B cell (primary cell): ENCODE data around the gene NTN1. TPM values are rescaled to one million over a fixed set of nuclear protein-coding genes. Genes with fewer than 3 reads are reported as not detected.
A peak's percentile ranks its signal among the peaks of the same experiment; 100 is the strongest.

ENCODE experiments used
- ATAC-seq: fragments of 200-7000 bp; cut with Tn5 transposase; one replicate; pipeline ENCODE4 v1.10.0; 2021; ENCODE audit warnings: low read depth, mild to moderate bottlenecking, moderate number of reproducible peaks, moderate library complexity
- CTCF ChIA-PET: fragments of 350-600 bp; sonication (Branson Sonifier 250); formaldehyde crosslinking; loops from one replicate; lab custom pipeline; 2021; ENCODE audit warnings: antibody characterized with exemption, inconsistent platforms; lab: Charles Lee
- POLR2A ChIA-PET: fragments of 350-600 bp; sonication (Branson Sonifier 250); formaldehyde crosslinking; loops from one replicate; lab custom pipeline; 2021; ENCODE audit warnings: antibody characterized with exemption; lab: Charles Lee
- DNase-seq: peaks from one replicate; pipeline ENCODE4 v3.0.0; 2013
- H2AFZ ChIP-seq: 2 replicates; pipeline ENCODE4 v1.6.1; 2012; ENCODE audit warnings: mild to moderate bottlenecking, low read depth, low read length; ENCODE audit not compliant: insufficient read depth, poor library complexity, severe bottlenecking
- H3K27ac ChIP-seq, 2 donors: 1 replicate in 1 of 2; 2 replicates in 1 of 2; pipeline ENCODE4 v1.5.1; 2012 to 2013; ENCODE audit warnings: low read length in 2 of 2, mild to moderate bottlenecking in 2 of 2, moderate library complexity in 1 of 2
- H3K27me3 ChIP-seq, 4 experiments: fragments of 200-600 bp in 1 of 4; sonication (generic) in 1 of 4; replicated peaks in 1 of 4; 1 replicate in 2 of 4; 2 replicates in 2 of 4; pipeline versions ENCODE4 v1.6.1 to v1.7.0; 2013 to 2016; ENCODE audit warnings: low read length in 3 of 4, mild to moderate bottlenecking in 2 of 4, mixed read lengths in 1 of 4, moderate library complexity in 1 of 4; ENCODE audit not compliant: insufficient read depth in 4 of 4, control insufficient read depth in 3 of 4; ENCODE audit errors: control extremely low read depth in 1 of 4
- H3K36me3 ChIP-seq, 2 experiments: replicated peaks in 1 of 2; 1 replicate in 1 of 2; 2 replicates in 1 of 2; pipeline versions ENCODE4 v1.6.1 to v1.7.1; 2013; ENCODE audit warnings: low read length in 1 of 2; ENCODE audit not compliant: insufficient read depth in 2 of 2, control insufficient read depth in 1 of 2; ENCODE audit errors: control extremely low read depth in 1 of 2, extremely low read depth in 1 of 2
- H3K4me1 ChIP-seq, 2 donors: fragments of 200-600 bp in 1 of 2; sonication (generic) in 1 of 2; 1 replicate in 1 of 2; 2 replicates in 1 of 2; pipeline versions ENCODE4 v1.5.1 to v1.6.1; 2013 to 2017; ENCODE audit warnings: low read length in 2 of 2; ENCODE audit not compliant: control insufficient read depth in 2 of 2, insufficient read depth in 2 of 2
- H3K4me2 ChIP-seq: replicated peaks from 2 replicates; pipeline ENCODE3; 2012; ENCODE audit warnings: mild to moderate bottlenecking, low read depth, low read length; ENCODE audit not compliant: poor library complexity, severe bottlenecking
- H3K4me3 ChIP-seq, 5 experiments: fragments of 200-600 bp in 1 of 5; sonication (generic) in 1 of 5; 1 replicate in 3 of 5; 2 replicates in 2 of 5; pipeline versions ENCODE4 v1.5.1 to v1.7.0; 2011 to 2016; ENCODE audit warnings: low read length in 4 of 5, mild to moderate bottlenecking in 4 of 5, low read depth in 2 of 5, control low read depth in 1 of 5, moderate library complexity in 1 of 5; ENCODE audit not compliant: insufficient read depth in 1 of 5; ENCODE audit errors: control extremely low read depth in 1 of 5, extremely low read depth in 1 of 5
- H3K79me2 ChIP-seq: fragments of 200-600 bp; sonication (generic); one replicate; pipeline ENCODE4 v1.6.0; 2016; ENCODE audit warnings: low read length; ENCODE audit not compliant: control insufficient read depth, insufficient read depth
- H3K9ac ChIP-seq: fragments of 200-600 bp; sonication (generic); 2 replicates; pipeline ENCODE4 v1.6.1; 2017; ENCODE audit warnings: mild to moderate bottlenecking, low read length, moderate library complexity
- H3K9me3 ChIP-seq, 3 donors: one replicate each; pipeline versions ENCODE4 v1.6.1 to v1.7.1; 2013; ENCODE audit warnings: low read length in 2 of 3; ENCODE audit not compliant: control insufficient read depth in 2 of 3, insufficient read depth in 1 of 3; ENCODE audit errors: control extremely low read depth in 1 of 3
- H4K20me1 ChIP-seq: 2 replicates; pipeline ENCODE4 v1.6.0; 2012; ENCODE audit warnings: mild to moderate bottlenecking, low read length; ENCODE audit not compliant: insufficient read depth, control insufficient read depth, poor library complexity, severe bottlenecking
- H3K27ac Mint-ChIP-seq: one replicate; pipeline ENCODE4 v1.8.0; 2021; ENCODE audit warnings: mixed read lengths
- H3K27me3 Mint-ChIP-seq: one replicate; pipeline ENCODE4 v1.8.0; 2021; ENCODE audit warnings: mixed read lengths
- H3K4me1 Mint-ChIP-seq: one replicate; pipeline ENCODE4 v1.8.0; 2021; ENCODE audit warnings: mixed read lengths
- H3K4me3 Mint-ChIP-seq: one replicate; pipeline ENCODE4 v1.8.0; 2021; ENCODE audit warnings: mixed read lengths
- H3K9me3 Mint-ChIP-seq: one replicate; pipeline ENCODE4 v1.8.0; 2022; ENCODE audit warnings: mixed read lengths; ENCODE audit not compliant: insufficient read depth
- CTCF ChIP-seq: fragments of 200-600 bp; IDR thresholded peaks from one replicate; pipeline ENCODE4 v1.8.0; 2022; ENCODE audit warnings: antibody characterized with exemption, mild to moderate bottlenecking
- EZH2 ChIP-seq: IDR thresholded peaks from 2 replicates; pipeline ENCODE4 v1.6.1; 2012; ENCODE audit warnings: borderline replicate concordance, low read depth, mild to moderate bottlenecking, moderate library complexity, low read length; ENCODE audit not compliant: insufficient read depth, poor library complexity, severe bottlenecking
- WGBS: methylation state at CpG from one replicate; pipeline ENCODE4 v1.1.5; 2013; ENCODE audit warnings: missing lambda C conversion rate; ENCODE audit not compliant: insufficient coverage; 5-methylcytosine and 5-hydroxymethylcytosine counted together
- intact Hi-C: fragments of 100-400 bp; cut with micrococcal nuclease; formaldehyde crosslinking; loops from one replicate; pipeline ENCODE4 v1.10.0; 2022
- polyA plus RNA-seq: library from polyadenylated mRNA; depleted of rRNA; stranded (reverse); fragments of >200 nt; gene quantifications from 2 replicates; pipeline ENCODE4 v1.2.3, GENCODE V29; 2012
- total RNA-seq, 2 donors: library from RNA; stranded (reverse); fragments of 120-200 nt in 1 of 2; gene quantifications; 1 replicate in 1 of 2; 2 replicates in 1 of 2; pipeline versions ENCODE4 v1.2.3 to v1.2.4, GENCODE V29; 2013 to 2022

Gene NTN1
- total and polyA plus RNA-seq, 2 donors (not counting 1 experiment from before 2014, with no cell fraction given) = 0.10 to 0.25 TPM

GRCh38 chr17:8997994-8998628 is 23.2 kb upstream of the NTN1 start:
- H2AFZ ChIP-seq = no peak overlapping the region
- 71% methylated on average over 1 of the region's 9 CpGs for WGBS
- H3K9me3 ChIP-seq = peaks cover 0 to 14% (median 0%) of the 10 kb centered on the region in 3 donors
- no peaks in the 10 kb centered on the region for H3K79me2 ChIP-seq
- peaks cover 17 to 18% of the 10 kb centered on the region in 2 donors for H3K4me1 ChIP-seq
- H3K36me3 ChIP-seq = no peaks in the 10 kb centered on the region
- no peak overlapping the region for H3K27ac ChIP-seq
- H3K4me2 ChIP-seq = no peak overlapping the region
- H3K27ac Mint-ChIP-seq = no peak overlapping the region
- no peak overlapping the region for H3K4me3 ChIP-seq
- H3K27me3 Mint-ChIP-seq = peaks cover 15% of the 10 kb centered on the region
- peaks cover 22% of the 10 kb centered on the region for H3K4me1 Mint-ChIP-seq
- no peak overlapping the region for H3K4me3 Mint-ChIP-seq
- ChIA-PET POLR2A (interaction anchor here (1.3 kb wide), 1 partner anchor 56 kb away, joined by 3 read pairs; no protein-coding TSS in a partner anchor), CTCF (interaction anchor here (0.7 to 5.5 kb wide), 40 partner anchors 10 to 942 kb away, joined by 3 to 41 read pairs (median 5); partner anchors contain the start of genes MFSD6L, NTN1 and PIK3R5)
- peak; percentile 99 for TF ChIP-seq CTCF
- TF ChIP-seq EZH2 = no peak
- H3K9ac ChIP-seq = no peak overlapping the region
- ATAC-seq = peak; percentile 79
- intact Hi-C loops = loop anchor here (1.0 to 5.0 kb wide), 7 partner anchors 32 to 937 kb away; partner anchors contain the start of genes MFSD6L and RPL26
- H4K20me1 ChIP-seq = no peaks in the 10 kb centered on the region
- DNase-seq = peak; percentile 85
- H3K27me3 ChIP-seq = peaks cover 0 to 17% (median 9%) of the 10 kb centered on the region in 4 experiments
- no peaks in the 10 kb centered on the region for H3K9me3 Mint-ChIP-seq

- Histone ChIP-seq H3K27me3 (peaks cover 0 to 43% (median 22%) of the 10 kb centered on the region in 4 experiments), H3K4me1 (peaks cover 32 to 34% of the 10 kb centered on the region in 2 donors), H4K20me1 (no peaks in the 10 kb centered on the region), H3K9me3 (peaks cover 0 to 26% (median 0%) of the 10 kb centered on the region in 3 donors), H2AFZ (no peak overlapping the region), H3K79me2 (no peaks in the 10 kb centered on the region), H3K4me2 (peak overlapping the region; percentile 93), H3K36me3 (no peaks in the 10 kb centered on the region), H3K4me3 (no peak overlapping the region), H3K9ac (no peak overlapping the region), H3K27ac (no peak overlapping the region)
- Mint-ChIP-seq H3K9me3 (no peaks in the 10 kb centered on the region), H3K4me3 (peak overlapping the region; percentile 74), H3K27ac (peak overlapping the region; percentile 38), H3K4me1 (peaks cover 33% of the 10 kb centered on the region), H3K27me3 (peaks cover 35% of the 10 kb centered on the region)
- ChIA-PET CTCF (interaction anchor here (1.4 to 2.7 kb wide), 4 partner anchors 17 to 107 kb away, joined by 3 to 13 read pairs (median 4); no protein-coding TSS in a partner anchor), POLR2A (no interaction called here)
- WGBS = 0% methylated on average over 1 of the region's 3 CpGs
- DNase-seq = peak; percentile 55
- intact Hi-C loops = no loop called here
- no peak for ATAC-seq
- TF ChIP-seq EZH2 (no peak), CTCF (no peak)
These were observed 19.8 kb upstream of the NTN1 start for GRCh38 chr17:9001559-9001958.
